Right hindlimb (tissue), 1 donor: ENCODE data around the gene SOCS3.

ENCODE experiments used
- DNase-seq: peaks from one replicate; pipeline ENCODE4 v3.0.0-alpha.2; 2018

Gene SOCS3

GRCh38 chr17:78390241-78391050 lies 30.6 kb upstream of the SOCS3 start:
- peak; percentile 69 for DNase-seq

DNA sequence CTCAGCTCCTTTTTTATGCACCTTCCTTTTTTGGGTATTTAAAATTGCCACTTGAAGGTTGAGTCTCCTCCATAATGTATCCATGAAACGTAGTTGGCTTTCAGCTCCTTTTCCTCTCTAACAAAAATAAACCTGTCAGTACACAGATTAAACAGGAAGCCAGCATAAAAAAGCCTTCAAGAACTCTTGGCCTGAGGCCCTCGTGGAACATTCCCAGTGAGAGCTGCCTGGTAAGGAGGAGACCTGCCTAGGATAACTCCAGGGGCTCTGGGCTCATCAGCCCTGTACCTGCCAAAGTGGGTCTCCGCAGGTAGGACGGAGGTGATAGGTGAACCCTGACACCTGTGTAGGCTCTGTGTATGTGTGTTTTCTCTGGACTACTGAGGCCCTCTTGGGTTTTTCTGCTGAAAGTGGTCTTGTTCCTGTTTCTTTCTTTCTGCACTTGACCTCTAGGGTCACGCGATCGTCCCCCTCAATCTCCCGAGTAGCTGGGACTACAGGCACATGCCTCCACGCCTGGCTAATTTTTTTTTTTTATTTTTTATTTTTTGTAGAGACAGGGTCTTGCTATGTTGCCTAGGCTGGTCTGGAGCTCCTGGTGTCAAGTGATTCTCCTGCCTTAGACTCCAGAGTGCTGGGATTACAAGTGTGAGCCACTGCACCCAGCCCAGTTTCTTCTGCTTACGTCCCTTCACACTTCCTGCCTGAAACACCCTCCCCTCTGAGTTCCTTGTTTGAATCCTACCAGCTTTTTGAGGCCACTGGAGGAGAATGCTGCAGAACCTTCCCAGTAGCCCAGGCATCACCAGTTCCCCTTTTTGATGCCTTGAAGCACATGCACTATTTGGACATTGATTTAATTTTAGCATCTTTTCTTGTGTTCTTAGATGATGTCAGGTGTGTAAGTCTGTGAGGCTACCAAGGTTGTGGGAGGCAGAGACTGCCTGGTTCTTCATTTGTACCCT lies 28.4 kb upstream of the SOCS3 start:
- DNase-seq: no peak

GRCh38 chr17:78384479-78385175 lies 24.8 kb upstream of the SOCS3 start:
- no peak for DNase-seq

GRCh38 chr17:78383725-78384471 lies 24.0 kb upstream of the SOCS3 start:
- peak; percentile 49 for DNase-seq

- DNase-seq: no peak
Measured at GRCh38 chr17:78381601-78382232, 21.8 kb upstream of the SOCS3 start.

DNA sequence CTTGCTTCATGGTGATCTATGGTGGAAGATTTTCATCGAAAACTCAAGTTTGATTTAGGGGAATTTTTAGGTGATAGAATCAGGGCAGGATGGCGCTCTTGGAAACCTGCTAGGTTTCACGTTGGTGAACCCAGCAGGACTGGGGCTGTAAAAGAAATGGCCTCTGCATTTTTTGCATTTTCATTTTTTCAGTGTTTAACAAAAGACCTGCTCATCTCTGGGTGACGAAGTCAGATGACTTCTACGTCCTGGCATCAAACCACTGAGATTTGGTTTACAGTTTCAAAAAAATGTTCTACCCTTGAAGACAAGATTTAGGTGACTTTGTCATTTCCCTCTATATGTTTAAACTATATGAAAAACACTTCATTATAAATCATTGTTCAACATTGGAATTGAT lies 20.5 kb upstream of the SOCS3 start:
- no peak for DNase-seq

DNA sequence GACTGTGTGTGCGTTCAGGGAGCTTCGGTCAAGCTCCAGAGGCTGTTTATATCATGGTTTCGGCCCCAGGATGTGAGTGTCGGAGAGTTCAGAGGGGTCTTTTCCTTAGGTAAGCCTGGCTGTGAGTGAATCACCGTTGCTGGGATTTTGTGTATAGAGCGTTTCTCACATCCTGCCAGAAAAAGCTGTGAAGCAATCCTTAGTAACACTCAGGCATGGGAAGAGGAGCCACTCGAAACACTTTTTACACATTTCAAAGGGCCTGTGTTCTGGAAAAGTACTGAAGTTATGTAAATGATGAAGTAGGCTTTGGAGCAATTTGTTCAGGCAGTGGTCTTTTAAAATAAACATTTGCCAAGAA lies 19.2 kb upstream of the SOCS3 start:
- DNase-seq: no peak

DNA sequence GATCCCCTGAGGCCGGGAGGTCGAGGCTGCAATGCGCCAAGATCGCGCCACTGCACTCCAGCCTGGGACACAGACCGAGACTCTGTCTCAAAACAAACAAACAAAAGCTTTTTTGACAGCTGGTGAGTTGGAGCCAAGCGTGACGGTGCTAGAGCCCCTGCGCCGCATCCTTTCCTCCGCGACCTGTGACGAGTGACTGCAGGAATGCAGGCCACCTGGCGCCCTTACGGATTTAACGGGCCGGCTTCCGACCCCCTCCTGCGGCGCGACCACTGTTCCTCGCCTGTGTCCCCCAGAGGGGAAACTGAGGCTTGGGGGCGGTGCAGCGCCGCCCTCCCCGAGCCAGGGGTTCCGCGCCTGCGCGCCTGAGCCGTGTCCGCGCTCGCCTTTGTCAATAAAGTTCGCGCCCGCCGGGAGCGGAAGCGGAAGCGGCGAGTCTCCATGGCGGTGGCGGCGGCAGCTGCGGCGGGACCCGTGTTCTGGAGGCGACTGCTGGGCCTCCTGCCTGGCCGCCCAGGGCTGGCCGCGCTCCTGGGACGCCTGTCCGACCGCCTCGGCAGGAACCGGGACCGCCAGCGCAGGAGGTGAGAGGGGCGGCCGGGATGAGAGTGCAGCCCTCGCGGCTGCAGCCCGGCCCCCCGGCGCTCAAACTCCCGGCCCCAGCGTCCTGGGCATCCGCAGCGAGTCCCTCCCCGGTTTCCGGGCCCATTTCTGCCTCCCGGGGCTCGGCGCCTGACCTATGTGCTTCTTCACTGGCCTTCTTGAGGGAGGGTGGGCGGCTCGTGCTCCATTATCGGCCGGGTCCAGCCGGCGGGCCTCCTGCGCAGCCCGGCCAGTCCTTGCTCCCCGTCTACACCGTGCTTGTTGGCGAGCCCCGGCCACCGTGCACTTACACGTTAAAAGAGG lies 18.6 kb upstream of the SOCS3 start, which contains the start of gene PGS1:
PGS1 (plus strand) TSS at position 425 of the 906 bp plus-strand sequence; CDS start at position 442, 17 bp downstream.
- DNase-seq: peak; percentile 83

DNA sequence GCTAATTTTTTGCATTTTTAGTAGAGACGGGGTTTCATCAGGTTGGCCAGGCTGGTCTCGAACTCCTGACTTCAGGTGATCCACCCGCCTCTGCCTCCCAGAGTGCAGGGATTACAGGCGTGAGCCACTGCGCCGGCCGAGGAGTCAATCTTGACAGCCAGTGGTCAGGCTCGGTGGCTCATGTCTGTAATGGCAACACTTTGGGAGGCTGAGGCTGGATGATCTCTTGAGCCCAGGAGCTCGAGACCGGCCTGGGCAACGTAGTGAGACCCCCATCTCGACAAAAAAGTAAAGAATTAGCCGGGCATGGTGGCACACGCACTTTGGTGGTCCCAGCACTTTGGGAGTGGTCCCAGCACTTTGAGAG lies 18.0 kb upstream of the SOCS3 start:
- DNase-seq: no peak

GRCh38 chr17:78376161-78376560 lies 16.3 kb upstream of the SOCS3 start:
- DNase-seq: no peak

- no peak for DNase-seq
Measured at GRCh38 chr17:78375401-78376151, 15.7 kb upstream of the SOCS3 start.

DNA sequence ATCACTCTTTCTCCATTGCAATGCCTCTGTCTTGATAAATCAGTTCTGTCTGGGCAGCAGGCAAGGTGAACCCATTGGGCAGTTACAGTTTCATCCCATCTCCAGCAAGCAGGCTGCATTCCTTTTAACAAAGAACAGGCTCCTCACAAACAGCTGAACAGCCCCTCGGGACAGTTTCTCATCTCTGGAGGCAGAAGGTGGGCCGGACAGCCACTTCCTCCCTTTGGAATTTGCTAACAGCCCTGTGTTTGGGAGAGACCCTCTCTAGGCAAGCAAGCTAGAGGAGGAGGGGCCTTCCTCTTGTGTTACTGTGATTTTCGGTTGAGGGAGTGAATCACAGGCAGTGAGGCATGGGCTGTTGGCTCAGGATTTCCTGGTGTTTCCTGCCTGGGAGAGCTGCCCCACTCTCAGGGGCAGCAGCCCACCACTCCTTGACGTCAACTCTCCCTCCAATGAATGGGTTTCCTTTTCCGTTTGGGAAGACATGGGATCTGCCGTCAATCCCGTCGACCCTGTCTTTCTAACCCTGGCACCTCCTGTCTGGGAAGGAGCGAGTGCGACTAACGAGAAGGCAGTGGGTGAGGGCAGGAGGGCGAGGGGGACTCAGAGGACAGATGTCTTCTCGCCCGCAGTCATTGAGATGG lies 14.9 kb upstream of the SOCS3 start:
- no peak for DNase-seq

DNA sequence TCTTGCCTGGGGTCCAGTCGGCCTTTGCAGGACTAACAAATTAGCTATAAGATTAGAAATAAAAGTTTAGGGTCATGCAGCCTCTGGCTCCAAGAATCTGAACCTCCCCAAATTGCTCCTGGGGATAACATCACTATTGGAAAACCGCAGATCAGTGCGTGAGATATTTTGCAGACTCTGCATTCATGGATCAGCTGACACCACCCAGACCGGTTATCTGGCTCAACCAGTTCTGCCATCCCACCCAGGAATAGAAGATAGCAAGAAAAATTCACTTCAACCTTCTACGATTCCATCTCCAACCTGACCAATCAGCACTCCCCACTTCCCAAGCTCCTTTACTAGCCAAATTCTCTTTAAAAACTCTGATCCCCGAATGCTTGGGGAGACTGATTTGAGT lies 14.3 kb upstream of the SOCS3 start:
- no peak for DNase-seq

DNA sequence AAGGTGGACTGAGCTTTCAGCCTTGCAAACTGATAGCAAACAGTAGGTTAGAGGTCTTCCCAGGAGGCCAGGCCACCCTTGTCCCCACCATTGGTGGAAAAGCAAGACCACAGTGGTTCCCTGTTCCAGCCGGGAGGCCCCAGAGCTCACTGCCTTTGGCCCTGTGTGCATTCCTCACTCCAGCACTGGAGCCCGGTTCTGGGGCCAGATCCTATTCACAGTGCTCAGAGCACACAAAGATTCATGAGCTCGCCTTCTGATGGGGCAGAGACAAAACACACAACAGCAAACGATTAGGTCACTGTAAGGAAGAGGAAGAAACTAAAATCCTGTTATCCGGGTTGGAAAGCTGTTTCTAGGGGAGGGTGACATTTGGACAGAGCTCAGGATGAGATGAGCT lies 13.0 kb upstream of the SOCS3 start:
- no peak for DNase-seq

DNA sequence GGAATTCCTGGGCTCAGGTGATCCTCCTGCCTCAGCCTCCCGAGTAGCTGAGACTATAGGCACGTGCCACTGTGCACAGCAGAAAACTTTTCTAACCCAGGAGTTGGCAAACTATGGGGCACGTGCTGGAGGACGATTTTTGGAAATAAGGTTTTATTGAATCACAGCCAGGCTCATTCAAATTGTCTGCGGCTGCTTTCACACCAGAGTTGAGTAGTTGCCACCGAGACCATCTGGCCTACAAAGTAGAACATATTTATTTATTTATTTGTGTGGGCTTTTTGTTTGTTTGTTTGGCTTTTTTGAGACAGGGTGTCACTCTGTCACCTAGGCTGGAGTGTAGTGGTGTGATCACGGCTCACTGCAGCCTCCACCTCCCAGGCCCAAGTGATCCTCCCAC lies 11.2 kb upstream of the SOCS3 start:
- DNase-seq: no peak

DNA sequence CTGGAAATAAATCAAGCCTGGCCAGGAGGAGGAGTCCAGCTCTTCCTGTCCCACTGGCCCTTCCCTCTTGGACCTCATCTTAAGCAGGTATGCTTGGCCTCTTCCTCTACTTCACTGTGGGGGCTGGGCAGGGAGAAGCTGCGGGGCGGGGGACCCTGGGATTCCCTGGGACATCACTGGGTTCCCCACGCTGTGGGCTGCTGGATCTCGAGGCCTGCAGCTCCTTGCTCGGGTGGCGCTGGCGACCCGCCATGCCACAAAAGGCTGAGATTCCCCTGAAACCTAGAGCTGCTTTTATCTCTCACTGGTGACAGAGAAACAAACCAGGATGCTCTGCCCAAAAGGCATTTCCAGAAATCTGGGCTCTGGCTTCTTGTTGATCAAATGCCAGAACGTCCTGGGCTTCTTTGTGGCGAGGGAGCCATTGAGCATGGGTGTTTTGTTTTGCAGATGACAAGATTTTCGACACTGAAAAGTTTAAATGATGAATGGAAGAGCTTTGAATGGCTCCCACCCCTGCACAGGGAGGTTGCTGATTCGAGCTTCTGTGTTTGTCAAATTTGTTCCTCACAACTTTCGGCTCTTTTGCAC lies 10.0 kb upstream of the SOCS3 start:
- no peak for DNase-seq

DNA sequence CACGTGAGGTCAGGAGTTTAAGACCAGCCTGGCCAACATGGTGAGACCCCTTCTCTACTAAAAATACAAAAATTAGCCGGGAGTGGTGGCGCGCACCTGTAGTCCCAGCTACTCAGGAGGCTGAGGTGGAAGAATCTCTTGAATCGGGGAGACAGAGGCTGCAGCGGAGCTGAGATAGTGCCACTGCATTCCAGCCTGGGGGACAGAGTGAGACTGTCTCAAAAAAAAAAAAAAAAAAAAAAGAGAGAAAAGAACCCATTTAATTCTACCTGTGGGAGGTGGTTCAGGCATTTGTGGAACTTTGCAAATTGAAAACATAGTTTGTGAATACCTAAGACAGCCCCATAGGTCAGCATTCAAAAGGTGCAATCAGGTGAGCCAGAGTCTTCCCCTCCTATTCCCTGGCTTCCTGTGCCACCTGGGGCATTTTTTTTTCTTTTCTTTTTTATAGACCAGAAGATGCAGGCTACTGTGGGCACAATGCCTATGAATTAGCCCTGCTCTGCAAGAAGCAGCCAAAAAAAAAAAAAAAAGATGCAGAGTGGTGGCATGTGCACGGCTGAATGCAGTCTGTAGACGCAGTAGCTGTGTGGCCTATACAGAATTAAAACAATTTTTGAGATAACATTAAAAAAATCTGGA lies 9.1 kb upstream of the SOCS3 start:
- no peak for DNase-seq

DNA sequence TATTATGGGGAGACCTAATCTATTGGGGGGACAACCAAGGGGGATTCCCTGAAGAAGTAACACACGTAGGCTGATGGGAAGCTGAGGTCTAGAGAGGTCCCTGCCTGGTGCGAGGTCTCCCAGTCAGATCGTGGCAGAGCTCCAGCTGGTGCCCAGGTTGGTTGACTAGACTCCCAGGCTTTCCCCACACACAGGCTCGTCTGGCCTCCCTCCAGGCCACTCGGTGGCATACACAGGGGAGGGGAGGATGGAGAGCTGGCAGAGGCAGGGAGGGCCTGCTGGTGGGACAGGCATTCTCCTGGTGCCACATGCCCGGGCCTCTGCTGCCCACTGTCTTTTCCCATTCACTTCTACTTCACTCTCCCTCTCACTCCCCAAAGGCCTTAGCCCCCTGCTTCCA lies 8.5 kb upstream of the SOCS3 start:
- DNase-seq: no peak

GRCh38 chr17:78367193-78367592 lies 7.3 kb upstream of the SOCS3 start:
- DNase-seq: no peak
